ENCODE data around the gene RNF6. TPM values are rescaled to one million over a fixed set of nuclear protein-coding genes. Genes with fewer than 3 reads are reported as not detected.

Gene RNF6
- total RNA-seq, 1 experiment from 2014 or later = 19.5 TPM

DNA sequence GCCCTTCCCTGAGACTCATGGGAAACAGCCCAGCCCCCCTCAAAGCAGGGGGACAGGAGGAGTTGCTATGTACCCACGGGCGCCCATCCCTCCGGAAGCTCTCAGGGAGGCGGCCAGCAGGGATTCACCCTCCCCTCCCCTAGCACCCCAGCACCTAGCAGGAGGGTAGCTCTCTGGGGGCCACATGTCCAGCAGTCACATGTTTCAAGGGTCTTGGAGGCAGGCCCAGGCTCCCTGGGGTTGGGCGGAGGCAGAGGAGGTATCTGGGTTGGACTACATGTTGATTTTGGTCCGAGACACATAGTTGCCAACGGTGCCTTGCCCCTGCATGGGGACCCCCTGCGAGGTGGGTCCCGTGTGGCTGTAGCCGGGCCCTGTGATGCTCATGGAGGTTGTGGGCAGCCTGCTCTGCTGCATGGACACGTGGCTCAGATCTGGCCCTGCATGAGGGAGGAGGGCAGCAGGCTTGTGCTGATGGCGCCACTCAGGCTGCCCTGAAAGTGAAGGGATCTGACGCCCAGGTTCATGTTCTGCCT is 7.0 kb upstream of the RNF6 start:
- H3K27me3 ChIP-seq (ENCODE audit: insufficient read depth, low read length) = no peaks in the 10 kb centered on the region; the same call in 1 of the 2 replicates
- Mint-ChIP-seq H3K36me3 (ENCODE audit: insufficient read depth in 1 of 3, low read depth in 3 of 3) (no peaks in the 10 kb centered on the region), H3K27ac (no peak overlapping the region), H3K27me3 (ENCODE audit: low read depth) (peaks cover 4% of the 10 kb centered on the region; the same call in 1 of the 2 replicates), H3K9me3 (no peaks in the 10 kb centered on the region), H3K4me1 (no peaks in the 10 kb centered on the region), H3K4me3 (no peak overlapping the region)
- TF ChIP-seq, protein P1, sequence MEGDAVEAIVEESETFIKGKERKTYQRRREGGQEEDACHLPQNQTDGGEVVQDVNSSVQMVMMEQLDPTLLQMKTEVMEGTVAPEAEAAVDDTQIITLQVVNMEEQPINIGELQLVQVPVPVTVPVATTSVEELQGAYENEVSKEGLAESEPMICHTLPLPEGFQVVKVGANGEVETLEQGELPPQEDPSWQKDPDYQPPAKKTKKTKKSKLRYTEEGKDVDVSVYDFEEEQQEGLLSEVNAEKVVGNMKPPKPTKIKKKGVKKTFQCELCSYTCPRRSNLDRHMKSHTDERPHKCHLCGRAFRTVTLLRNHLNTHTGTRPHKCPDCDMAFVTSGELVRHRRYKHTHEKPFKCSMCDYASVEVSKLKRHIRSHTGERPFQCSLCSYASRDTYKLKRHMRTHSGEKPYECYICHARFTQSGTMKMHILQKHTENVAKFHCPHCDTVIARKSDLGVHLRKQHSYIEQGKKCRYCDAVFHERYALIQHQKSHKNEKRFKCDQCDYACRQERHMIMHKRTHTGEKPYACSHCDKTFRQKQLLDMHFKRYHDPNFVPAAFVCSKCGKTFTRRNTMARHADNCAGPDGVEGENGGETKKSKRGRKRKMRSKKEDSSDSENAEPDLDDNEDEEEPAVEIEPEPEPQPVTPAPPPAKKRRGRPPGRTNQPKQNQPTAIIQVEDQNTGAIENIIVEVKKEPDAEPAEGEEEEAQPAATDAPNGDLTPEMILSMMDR (conservative IDR thresholded peaks at IDR 0.05) = no peak
- H3K23ac ChIP-seq (ENCODE audit: insufficient read length, low read depth, low read length) = no peak overlapping the region
- no peaks in the 10 kb centered on the region for H4K20me1 ChIP-seq (ENCODE audit: control insufficient read depth, insufficient read depth, insufficient read length)
- no peak overlapping the region for H4K91ac ChIP-seq (ENCODE audit: insufficient read length, low read depth, low read length)
- H3K9ac ChIP-seq (ENCODE audit: extremely low read depth, insufficient read length, low read length) = no peak overlapping the region
- H2BK15ac ChIP-seq (ENCODE audit: low read depth, low read length) = no peak overlapping the region
- no CpG with 5 or more reads among the region's 13 CpGs for WGBS (ENCODE audit: extremely low coverage, insufficient read length, low lambda C conversion rate)
- H2AK5ac ChIP-seq (ENCODE audit: insufficient read length, low read length) = no peak overlapping the region
- no peak overlapping the region for H4K8ac ChIP-seq (replicated peaks; ENCODE audit: insufficient read length, low read depth, low read length)
- no peaks in the 10 kb centered on the region for H3K79me1 ChIP-seq (ENCODE audit: insufficient read depth, low read depth, low read length, poor library complexity, severe bottlenecking)
- H3K4ac ChIP-seq (ENCODE audit: low read depth, low read length) = no peak overlapping the region
- no peak overlapping the region for H2BK120ac ChIP-seq (ENCODE audit: low read depth, low read length, poor library complexity, severe bottlenecking)
- H2BK12ac ChIP-seq (ENCODE audit: insufficient read length, low read depth, low read length) = no peak overlapping the region
- no peaks in the 10 kb centered on the region for H3K9me3 ChIP-seq (ENCODE audit: control insufficient read depth, low read depth, low read length)
- H3K4me2 ChIP-seq (ENCODE audit: insufficient read depth, insufficient read length, low read length) = no peak overlapping the region
- H3K79me2 ChIP-seq (ENCODE audit: insufficient read depth, low read length) = no peaks in the 10 kb centered on the region
- no peaks in the 10 kb centered on the region for H3K23me2 ChIP-seq (ENCODE audit: insufficient read length, low read depth, low read length, poor library complexity, severe bottlenecking)
- no peak overlapping the region for H4K5ac ChIP-seq (ENCODE audit: insufficient read length, low read depth, low read length)
- H2AFZ ChIP-seq (ENCODE audit: low read length) = no peak overlapping the region
- no peak overlapping the region for H3K27ac ChIP-seq (ENCODE audit: insufficient read length, low read depth, low read length)
- DNase-seq = no peak
- H3K56ac ChIP-seq (ENCODE audit: insufficient read length, low read depth, low read length) = no peak overlapping the region
- no peak overlapping the region for H3K14ac ChIP-seq (ENCODE audit: insufficient read depth, low read length)
- no peaks in the 10 kb centered on the region for H3K4me1 ChIP-seq (ENCODE audit: insufficient read depth, low read length)
- H3K18ac ChIP-seq (ENCODE audit: insufficient read length, low read depth, low read length) = no peak overlapping the region
- H2BK5ac ChIP-seq (ENCODE audit: insufficient read length, low read length) = no peak overlapping the region
- no peak overlapping the region for H3T11ph ChIP-seq (ENCODE audit: low read length)
- H2BK20ac ChIP-seq (ENCODE audit: low read depth, low read length, poor library complexity, severe bottlenecking) = no peak overlapping the region

All from H9 (cell line).